ENCODE measurements around the gene ARHGAP15.

DNA sequence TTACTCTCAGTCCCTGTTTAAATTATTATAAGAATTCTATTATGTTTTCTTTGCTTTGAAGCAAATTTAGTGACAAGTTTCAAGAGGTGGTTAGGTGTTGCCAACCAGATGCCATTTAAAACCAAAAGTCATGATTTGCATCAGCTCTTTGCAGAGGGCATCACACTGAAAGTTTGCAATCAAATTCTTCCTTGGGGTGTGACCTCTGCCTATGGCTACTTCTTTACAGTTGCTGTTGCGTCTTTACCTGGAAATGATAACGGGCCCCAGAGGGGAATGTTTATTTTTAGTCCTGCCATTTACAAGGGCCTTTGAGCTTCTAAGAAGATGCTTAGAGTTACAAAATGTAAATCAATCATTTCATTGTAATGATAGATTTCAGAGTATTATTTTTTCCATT lies 561.0 kb downstream of the ARHGAP15 start:
- TF ChIP-seq EZH2phosphoT487 (IDR thresholded peaks at IDR 0.05; ENCODE audit: low read length) (no peak), EZH2 (optimal IDR thresholded peaks at IDR 0.05; ENCODE audit: low read depth, low read length) (no peak)
- TF ChIP-seq, protein P1, sequence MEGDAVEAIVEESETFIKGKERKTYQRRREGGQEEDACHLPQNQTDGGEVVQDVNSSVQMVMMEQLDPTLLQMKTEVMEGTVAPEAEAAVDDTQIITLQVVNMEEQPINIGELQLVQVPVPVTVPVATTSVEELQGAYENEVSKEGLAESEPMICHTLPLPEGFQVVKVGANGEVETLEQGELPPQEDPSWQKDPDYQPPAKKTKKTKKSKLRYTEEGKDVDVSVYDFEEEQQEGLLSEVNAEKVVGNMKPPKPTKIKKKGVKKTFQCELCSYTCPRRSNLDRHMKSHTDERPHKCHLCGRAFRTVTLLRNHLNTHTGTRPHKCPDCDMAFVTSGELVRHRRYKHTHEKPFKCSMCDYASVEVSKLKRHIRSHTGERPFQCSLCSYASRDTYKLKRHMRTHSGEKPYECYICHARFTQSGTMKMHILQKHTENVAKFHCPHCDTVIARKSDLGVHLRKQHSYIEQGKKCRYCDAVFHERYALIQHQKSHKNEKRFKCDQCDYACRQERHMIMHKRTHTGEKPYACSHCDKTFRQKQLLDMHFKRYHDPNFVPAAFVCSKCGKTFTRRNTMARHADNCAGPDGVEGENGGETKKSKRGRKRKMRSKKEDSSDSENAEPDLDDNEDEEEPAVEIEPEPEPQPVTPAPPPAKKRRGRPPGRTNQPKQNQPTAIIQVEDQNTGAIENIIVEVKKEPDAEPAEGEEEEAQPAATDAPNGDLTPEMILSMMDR (IDR thresholded peaks at IDR 0.05; ENCODE audit: low read length): no peak

All from MM.1S (cell line).